KMS-11 (cell line): Measurements from ENCODE around the gene SSBP3.
"Not testable (repeated sequence)": the region's sequence is repeated elsewhere in the genome, so short reads cannot be mapped to it uniquely, and the experiment has no call there.

Experiments
- H2AFZ ChIP-seq: fragments of 200-600 bp; sonication (generic); 2 replicates; pipeline ENCODE4 v1.6.1; 2016; ENCODE audit warnings: antibody characterized with exemption, mixed run types, low read depth
- H3K27ac ChIP-seq: fragments of 200-600 bp; sonication (generic); 2 replicates; pipeline ENCODE4 v1.6.1; 2016; ENCODE audit warnings: mild to moderate bottlenecking, mixed run types
- H3K27me3 ChIP-seq: fragments of 200-600 bp; sonication (generic); 2 replicates; pipeline ENCODE4 v1.6.1; 2017; ENCODE audit warnings: mild to moderate bottlenecking, low read depth, mixed run types, moderate library complexity; ENCODE audit not compliant: insufficient read depth
- H3K36me3 ChIP-seq: fragments of 200-600 bp; sonication (generic); 2 replicates; pipeline ENCODE4 v1.6.1; 2017; ENCODE audit warnings: mild to moderate bottlenecking, mixed run types; ENCODE audit not compliant: insufficient read depth
- H3K4me1 ChIP-seq: fragments of 200-600 bp; sonication (generic); 2 replicates; pipeline ENCODE4 v1.6.1; 2016; ENCODE audit warnings: mild to moderate bottlenecking, low read depth, mixed run types; ENCODE audit not compliant: poor library complexity, severe bottlenecking
- H3K4me2 ChIP-seq: fragments of 200-600 bp; sonication (generic); 2 replicates; pipeline ENCODE4 v1.7.0; 2016; ENCODE audit warnings: mild to moderate bottlenecking, mixed run types
- H3K4me3 ChIP-seq: fragments of 200-600 bp; sonication (generic); IDR thresholded peaks from 2 replicates; pipeline ENCODE4 v1.6.1; 2017; ENCODE audit warnings: low read depth, low read length, mixed read lengths; ENCODE audit not compliant: insufficient read depth
- H3K79me2 ChIP-seq: fragments of 200-600 bp; sonication (generic); 2 replicates; pipeline ENCODE4 v1.6.1; 2016; ENCODE audit warnings: low read depth, mixed run types; ENCODE audit not compliant: insufficient read depth
- H3K9ac ChIP-seq: fragments of 200-600 bp; sonication (generic); 2 replicates; pipeline ENCODE4 v1.6.1; 2016; ENCODE audit warnings: mild to moderate bottlenecking, mixed run types
- H4K20me1 ChIP-seq: fragments of 200-600 bp; sonication (generic); 2 replicates; pipeline ENCODE4 v1.6.1; 2016; ENCODE audit warnings: mild to moderate bottlenecking, mixed run types; ENCODE audit not compliant: insufficient read depth
- CTCF ChIP-seq: fragments of 200-600 bp; sonication (generic); conservative IDR thresholded peaks from 2 replicates; pipeline ENCODE4 v1.6.1; 2017; ENCODE audit warnings: low read depth, mild to moderate bottlenecking, antibody characterized with exemption, low read length, moderate library complexity, mixed read lengths

Gene SSBP3

GRCh38 chr1:54237586-54237985, 168.6 kb downstream of the SSBP3 start:
- Histone ChIP-seq H4K20me1 (no peaks in the 10 kb centered on the region), H3K27me3 (no peaks in the 10 kb centered on the region), H3K4me1 (no peaks in the 10 kb centered on the region), H3K4me2 (no peak overlapping the region), H3K27ac (no peak overlapping the region), H2AFZ (no peak overlapping the region), H3K36me3 (no peaks in the 10 kb centered on the region), H3K4me3 (no peak overlapping the region), H3K9ac (no peak overlapping the region), H3K79me2 (no peaks in the 10 kb centered on the region)
- TF ChIP-seq CTCF, result no peak

- Histone ChIP-seq H3K4me2 (no peak overlapping the region), H3K27me3 (no peaks in the 10 kb centered on the region), H3K4me3 (no peak overlapping the region), H4K20me1 (no peaks in the 10 kb centered on the region), H3K36me3 (no peaks in the 10 kb centered on the region), H2AFZ (no peak overlapping the region), H3K27ac (no peak overlapping the region), H3K9ac (no peak overlapping the region), H3K79me2 (no peaks in the 10 kb centered on the region), H3K4me1 (no peaks in the 10 kb centered on the region)
- no peak for TF ChIP-seq CTCF
Observed at GRCh38 chr1:54234284-54234683, 171.9 kb downstream of the SSBP3 start.

GRCh38 chr1:54233196-54233595, 173.0 kb downstream of the SSBP3 start:
- H3K4me2 ChIP-seq, H3K4me1 ChIP-seq, H3K9ac ChIP-seq, H2AFZ ChIP-seq, H3K27me3 ChIP-seq, H3K36me3 ChIP-seq, H3K4me3 ChIP-seq, H3K27ac ChIP-seq, H4K20me1 ChIP-seq, H3K79me2 ChIP-seq: not testable (repeated sequence)

- Histone ChIP-seq H3K9ac (no peak overlapping the region), H3K79me2 (no peaks in the 10 kb centered on the region), H3K4me3 (no peak overlapping the region), H3K4me1 (no peaks in the 10 kb centered on the region), H4K20me1 (no peaks in the 10 kb centered on the region), H3K36me3 (no peaks in the 10 kb centered on the region), H3K27ac (no peak overlapping the region), H3K4me2 (no peak overlapping the region), H2AFZ (no peak overlapping the region), H3K27me3 (no peaks in the 10 kb centered on the region)
- TF ChIP-seq CTCF, result no peak
Observed at GRCh38 chr1:54230507-54231339, 175.5 kb downstream of the SSBP3 start.

GRCh38 chr1:54229281-54229891, 176.8 kb downstream of the SSBP3 start:
- H3K4me1 ChIP-seq, result no peaks in the 10 kb centered on the region
- H3K4me3 ChIP-seq, result no peak overlapping the region
- H4K20me1 ChIP-seq, result no peaks in the 10 kb centered on the region
- no peak overlapping the region for H3K27ac ChIP-seq
- no peak overlapping the region for H3K4me2 ChIP-seq
- no peaks in the 10 kb centered on the region for H3K27me3 ChIP-seq
- H2AFZ ChIP-seq, result no peak overlapping the region
- no peaks in the 10 kb centered on the region for H3K79me2 ChIP-seq
- no peak for TF ChIP-seq CTCF
- H3K36me3 ChIP-seq, result no peaks in the 10 kb centered on the region
- no peak overlapping the region for H3K9ac ChIP-seq
